ENCODE results near the gene SORCS3. TPM values are rescaled to one million over a fixed set of nuclear protein-coding genes. Genes with fewer than 3 reads are reported as not detected.

SORCS3 gene
- total RNA-seq, 2 donors from 2014 or later = not detected

DNA sequence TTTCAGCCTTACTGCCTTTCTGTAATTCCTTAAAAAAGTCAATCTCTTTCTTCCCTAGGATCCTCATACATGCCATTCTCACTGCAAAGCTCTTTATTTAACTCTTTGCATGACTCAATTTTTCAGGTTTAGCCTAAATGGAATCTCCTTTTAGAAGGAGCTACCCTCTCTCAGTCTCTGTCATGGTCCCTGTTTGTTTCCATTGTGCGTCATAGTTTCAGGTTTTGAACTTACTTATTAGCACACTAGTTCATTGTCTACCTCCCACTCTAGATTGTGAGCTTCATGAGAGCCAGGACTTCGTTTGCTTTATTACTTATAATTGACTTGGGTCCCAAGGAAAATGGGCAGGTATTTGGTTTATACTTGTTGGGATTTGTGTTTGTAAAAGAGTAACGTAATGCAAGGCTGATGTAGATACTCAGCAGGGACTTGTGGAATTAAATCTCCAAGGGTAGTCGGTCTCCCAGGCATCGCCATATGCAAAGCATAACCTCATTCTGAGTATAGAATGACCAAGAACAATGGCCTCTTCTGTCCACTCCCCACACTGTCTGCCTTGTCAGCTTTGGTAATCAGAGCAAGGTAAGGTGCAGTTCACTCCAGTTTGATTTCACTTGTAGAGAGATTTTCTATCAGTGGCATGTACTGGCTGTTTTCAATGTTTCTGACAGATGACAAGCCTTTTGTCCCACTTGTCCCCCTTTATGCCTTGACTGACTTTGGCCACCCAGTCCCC is 252.0 kb downstream of the SORCS3 start:
- Histone ChIP-seq H3K4me1 (no peaks in the 10 kb centered on the region), H3K36me3 (replicated peaks in 1 of 2; ENCODE audit: insufficient read depth in 1 of 2, low read depth in 2 of 2) (no peaks in the 10 kb centered on the region), H3K27ac (no peak overlapping the region), H3K27me3 (no peaks in the 10 kb centered on the region), H3K4me3 (no peak overlapping the region), H3K9me3 (no peaks in the 10 kb centered on the region)
- intact Hi-C loops (cut with DNase I) = no loop called here
- no peak for DNase-seq
- 51 to 59% methylated on average over 5 of the region's 5 CpGs for WGBS, 2 donors
- TF ChIP-seq, protein P1, sequence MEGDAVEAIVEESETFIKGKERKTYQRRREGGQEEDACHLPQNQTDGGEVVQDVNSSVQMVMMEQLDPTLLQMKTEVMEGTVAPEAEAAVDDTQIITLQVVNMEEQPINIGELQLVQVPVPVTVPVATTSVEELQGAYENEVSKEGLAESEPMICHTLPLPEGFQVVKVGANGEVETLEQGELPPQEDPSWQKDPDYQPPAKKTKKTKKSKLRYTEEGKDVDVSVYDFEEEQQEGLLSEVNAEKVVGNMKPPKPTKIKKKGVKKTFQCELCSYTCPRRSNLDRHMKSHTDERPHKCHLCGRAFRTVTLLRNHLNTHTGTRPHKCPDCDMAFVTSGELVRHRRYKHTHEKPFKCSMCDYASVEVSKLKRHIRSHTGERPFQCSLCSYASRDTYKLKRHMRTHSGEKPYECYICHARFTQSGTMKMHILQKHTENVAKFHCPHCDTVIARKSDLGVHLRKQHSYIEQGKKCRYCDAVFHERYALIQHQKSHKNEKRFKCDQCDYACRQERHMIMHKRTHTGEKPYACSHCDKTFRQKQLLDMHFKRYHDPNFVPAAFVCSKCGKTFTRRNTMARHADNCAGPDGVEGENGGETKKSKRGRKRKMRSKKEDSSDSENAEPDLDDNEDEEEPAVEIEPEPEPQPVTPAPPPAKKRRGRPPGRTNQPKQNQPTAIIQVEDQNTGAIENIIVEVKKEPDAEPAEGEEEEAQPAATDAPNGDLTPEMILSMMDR (IDR thresholded peaks at IDR 0.05) = no peak
- no peak for TF ChIP-seq POLR2A (IDR thresholded peaks at IDR 0.05)
- no peak for ATAC-seq

DNA sequence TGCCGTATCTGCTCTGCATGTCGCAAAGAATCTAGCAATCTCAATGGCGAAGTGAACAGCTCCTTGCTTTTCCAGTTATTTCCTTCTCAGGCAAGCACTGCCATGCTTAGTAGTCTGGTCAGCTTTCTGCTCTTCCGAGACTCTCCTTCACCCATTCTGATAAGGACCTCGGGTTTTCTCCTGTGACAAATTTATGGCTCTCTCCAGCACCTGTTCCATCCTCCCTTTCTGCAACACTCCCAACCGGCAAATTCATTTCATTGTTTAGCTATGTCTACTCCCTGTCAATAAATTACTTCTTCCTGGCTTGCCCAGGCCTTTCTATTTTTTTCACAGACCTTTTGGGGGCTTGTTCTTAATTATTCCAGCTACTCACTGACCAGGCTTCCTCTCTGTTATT is 252.6 kb downstream of the SORCS3 start:
- DNase-seq = no peak
- no peak overlapping the region for H3K27ac ChIP-seq
- TF ChIP-seq, protein P1 (IDR thresholded peaks at IDR 0.05) = no peak
- no peak for TF ChIP-seq POLR2A (IDR thresholded peaks at IDR 0.05)
- no peaks in the 10 kb centered on the region for H3K27me3 ChIP-seq
- no peak overlapping the region for H3K4me3 ChIP-seq
- WGBS, 2 donors = 36 to 44% methylated on average over 6 of the region's 6 CpGs
- no peaks in the 10 kb centered on the region for H3K4me1 ChIP-seq
- H3K9me3 ChIP-seq = no peaks in the 10 kb centered on the region
- no peaks in the 10 kb centered on the region for H3K36me3 ChIP-seq (replicated peaks in 1 of 2; ENCODE audit: insufficient read depth in 1 of 2, low read depth in 2 of 2)
- no peak for ATAC-seq
- intact Hi-C loops (cut with DNase I) = no loop called here

DNA sequence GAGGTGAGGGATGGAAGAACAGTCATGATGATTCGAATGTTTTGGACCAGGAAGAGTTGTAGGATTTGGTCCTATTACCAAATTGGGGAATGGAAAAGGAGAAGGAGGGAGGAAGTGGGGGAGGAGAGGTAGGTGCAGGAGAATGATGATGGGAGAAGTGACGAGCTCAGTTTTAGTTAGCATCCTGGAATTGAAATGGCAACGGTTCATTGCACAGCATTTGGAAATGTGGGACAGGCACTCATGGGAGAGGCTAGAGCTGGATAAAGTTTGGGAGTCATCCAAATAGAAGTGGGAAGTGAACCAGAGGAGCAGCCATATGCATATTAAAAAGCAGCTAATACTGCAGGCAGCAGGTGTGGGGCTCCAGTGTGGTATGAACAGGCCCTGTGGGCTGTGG is 253.6 kb downstream of the SORCS3 start:
- TF ChIP-seq POLR2A (IDR thresholded peaks at IDR 0.05) = no peak
- TF ChIP-seq, protein P1 (IDR thresholded peaks at IDR 0.05) = no peak
- 52 to 56% methylated on average over 3 of the region's 3 CpGs for WGBS, 2 donors
- Histone ChIP-seq H3K27me3 (no peaks in the 10 kb centered on the region), H3K9me3 (no peaks in the 10 kb centered on the region), H3K27ac (no peak overlapping the region), H3K4me3 (no peak overlapping the region), H3K4me1 (no peaks in the 10 kb centered on the region), H3K36me3 (replicated peaks in 1 of 2; ENCODE audit: insufficient read depth in 1 of 2, low read depth in 2 of 2) (no peaks in the 10 kb centered on the region)
- no peak for DNase-seq
- intact Hi-C loops (cut with DNase I) = no loop called here
- ATAC-seq = no peak

DNA sequence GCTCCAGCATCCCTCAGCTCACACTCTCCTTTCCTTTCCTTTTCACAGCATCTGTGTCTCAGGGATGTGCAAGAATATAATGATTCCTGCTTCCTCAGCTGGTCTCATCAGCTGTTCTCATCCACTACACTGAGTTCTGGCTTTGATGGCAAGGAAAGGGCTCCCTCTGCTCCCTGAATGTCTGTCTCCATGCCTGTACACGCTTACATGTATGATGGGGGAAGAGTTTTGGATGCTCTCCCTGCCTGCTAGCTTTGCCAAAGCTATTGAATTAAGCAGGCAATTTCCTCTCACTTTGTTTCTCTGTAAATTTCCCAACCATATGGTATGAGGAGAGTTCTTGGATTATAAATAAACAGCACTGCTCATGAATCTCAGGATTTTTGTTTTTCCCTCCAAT is 254.5 kb downstream of the SORCS3 start:
- WGBS, 2 donors = 39 to 44% methylated on average over 1 of the region's 1 CpG
- intact Hi-C loops (cut with DNase I) = no loop called here
- TF ChIP-seq, protein P1 (IDR thresholded peaks at IDR 0.05) = no peak
- no peak for TF ChIP-seq POLR2A (IDR thresholded peaks at IDR 0.05)
- Histone ChIP-seq H3K4me1 (no peaks in the 10 kb centered on the region), H3K9me3 (no peaks in the 10 kb centered on the region), H3K4me3 (no peak overlapping the region), H3K27ac (no peak overlapping the region), H3K36me3 (replicated peaks in 1 of 2; ENCODE audit: insufficient read depth in 1 of 2, low read depth in 2 of 2) (no peaks in the 10 kb centered on the region), H3K27me3 (no peaks in the 10 kb centered on the region)
- DNase-seq (no peak), ATAC-seq (no peak)

DNA sequence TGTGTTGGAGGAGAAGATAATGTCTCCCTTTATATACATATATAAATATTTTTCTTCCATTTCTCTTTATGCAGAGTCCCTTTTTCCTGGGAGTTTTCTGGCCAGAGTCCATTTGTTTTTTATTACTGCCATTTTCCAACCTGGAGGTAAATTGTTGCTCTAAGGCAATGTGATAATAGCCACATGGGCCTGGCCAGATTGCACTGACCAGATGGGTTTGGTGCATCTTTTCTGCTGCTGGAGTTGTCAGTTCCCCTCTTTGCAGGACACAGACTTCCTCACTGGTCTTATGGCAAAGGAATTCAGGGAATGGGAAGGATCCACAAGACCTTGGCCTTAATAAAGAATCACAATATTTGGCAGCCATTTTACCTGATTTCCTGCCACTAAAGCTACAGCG is 254.9 kb downstream of the SORCS3 start:
- Histone ChIP-seq H3K4me1 (no peaks in the 10 kb centered on the region), H3K27me3 (no peaks in the 10 kb centered on the region), H3K27ac (no peak overlapping the region), H3K9me3 (no peaks in the 10 kb centered on the region), H3K4me3 (no peak overlapping the region), H3K36me3 (replicated peaks in 1 of 2; ENCODE audit: insufficient read depth in 1 of 2, low read depth in 2 of 2) (no peaks in the 10 kb centered on the region)
- no peak for ATAC-seq
- intact Hi-C loops (cut with DNase I) = no loop called here
- WGBS, 2 donors = 14 to 76% methylated on average over 1 of the region's 1 CpG
- no peak for DNase-seq
- TF ChIP-seq, protein P1 (IDR thresholded peaks at IDR 0.05) = no peak
- TF ChIP-seq POLR2A (IDR thresholded peaks at IDR 0.05) = no peak

Data from body of pancreas (tissue), 4 donors.